Cardiac fibroblast (primary cell): ENCODE data around the gene PRR33.
A peak's percentile ranks its signal among the peaks of the same experiment; 100 is the strongest.

ENCODE experiments used
- DNase-seq, 2 donors: peaks; one replicate each; pipeline versions ENCODE4 v3.0.0 to v3.0.0-alpha.2; 2010; ENCODE audit warnings: low read depth in 2 of 2
- H3K4me3 ChIP-seq, 2 donors: replicated peaks in 1 of 2; 1 replicate in 1 of 2; 2 replicates in 1 of 2; pipeline ENCODE4 v1.5.1; 2011; ENCODE audit warnings: low read depth in 2 of 2, low read length in 2 of 2, mild to moderate bottlenecking in 2 of 2, moderate library complexity in 1 of 2
- CTCF ChIP-seq: IDR thresholded peaks from one replicate; pipeline ENCODE4 v1.5.1; 2011; ENCODE audit warnings: low read depth, mild to moderate bottlenecking, low read length, inconsistent platforms

The PRR33 gene

DNA sequence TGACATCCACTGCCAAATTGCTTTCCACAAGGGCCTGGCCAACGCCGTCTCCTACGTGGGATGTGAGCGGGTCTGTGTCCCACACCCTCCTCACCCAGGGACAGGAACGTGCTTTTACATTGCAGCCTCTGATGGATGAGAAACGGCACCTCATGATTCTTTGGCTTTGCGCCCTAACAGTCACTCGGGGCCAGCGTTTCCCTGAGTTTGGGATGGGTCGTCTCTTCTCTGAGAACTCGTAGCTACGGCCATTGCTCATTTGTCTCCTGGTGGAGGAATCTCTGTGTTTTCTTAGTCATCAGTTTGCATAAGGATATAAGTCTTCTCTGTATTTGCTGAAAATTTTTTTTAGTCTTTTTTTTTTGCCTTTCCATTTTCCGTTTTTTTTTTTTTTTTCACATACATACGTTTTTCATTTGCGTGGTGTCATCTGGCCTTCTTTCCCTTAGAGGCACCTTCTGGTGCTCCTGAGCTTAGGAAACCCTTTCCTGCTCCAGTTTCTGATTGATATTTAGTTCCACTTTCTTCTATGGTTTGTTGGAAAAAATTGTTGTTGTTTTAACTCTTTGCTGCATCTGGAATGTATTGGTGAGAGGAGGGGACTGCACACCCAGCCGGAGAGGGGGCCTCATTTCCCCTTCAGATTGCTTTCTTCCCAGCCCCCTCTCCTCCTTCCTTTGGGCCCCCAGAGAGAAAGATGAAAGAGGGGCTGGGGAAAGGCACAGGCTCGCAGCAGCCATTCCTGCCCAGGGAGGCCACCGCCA is 39.8 kb upstream of the PRR33 start:
- DNase-seq = peak; percentile 66 to 89

GRCh38 chr11:1930462-1930830 is 38.8 kb upstream of the PRR33 start:
- DNase-seq = peak in 1 of 2 donors; percentile 44
- TF ChIP-seq CTCF = no peak
- H3K4me3 ChIP-seq = no peak overlapping the region

More for the DNA sequence above, 39.8 kb upstream of the PRR33 start:
- peak; percentile 1 for TF ChIP-seq CTCF
- no peak overlapping the region for H3K4me3 ChIP-seq

DNA sequence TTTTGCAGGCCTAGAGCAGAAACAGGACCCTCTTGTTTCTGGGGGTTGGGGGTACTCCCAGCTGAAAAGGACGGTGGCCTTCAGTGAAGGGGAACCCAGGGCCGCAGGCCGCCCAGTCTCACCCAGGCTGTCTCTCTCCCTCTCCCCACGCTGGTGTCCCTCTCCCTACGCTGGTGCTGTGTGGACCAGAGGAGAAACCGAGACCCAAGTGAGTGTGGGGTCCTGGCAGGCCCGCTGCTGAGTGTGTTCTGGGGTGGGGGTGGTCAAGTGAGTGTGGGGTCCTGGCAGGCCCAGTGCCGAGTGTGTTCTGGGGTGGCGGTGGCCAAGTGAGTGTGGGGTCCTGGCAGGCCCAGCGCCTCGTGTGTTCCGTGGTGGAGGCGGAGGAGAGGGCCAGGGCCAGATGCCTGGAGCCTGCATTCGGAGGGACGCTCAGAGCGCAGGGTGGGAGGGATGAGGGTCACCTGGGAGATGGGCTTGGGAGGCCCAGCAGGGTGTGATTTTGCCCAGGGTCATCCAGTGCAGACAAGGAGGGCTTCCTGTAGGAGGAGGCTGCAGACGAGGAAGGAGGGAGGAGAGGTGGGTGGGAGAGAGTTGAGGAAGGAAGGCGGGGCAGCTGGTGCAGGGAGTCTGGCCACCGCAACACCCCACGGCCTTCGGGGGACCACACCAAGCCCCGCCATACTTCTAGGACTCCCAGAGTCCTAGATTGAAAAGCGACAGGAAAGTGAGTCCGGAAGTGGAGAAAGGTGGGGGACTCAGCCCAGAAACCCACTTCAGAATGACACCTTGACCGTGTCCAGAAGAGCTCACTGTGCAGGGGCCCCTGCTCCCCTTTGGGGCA is 38.1 kb upstream of the PRR33 start:
- TF ChIP-seq CTCF = no peak
- H3K4me3 ChIP-seq = no peak overlapping the region
- DNase-seq = no peak

- TF ChIP-seq CTCF = no peak
These were observed 37.3 kb upstream of the PRR33 start for GRCh38 chr11:1928891-1929541.

GRCh38 chr11:1928470-1928890 is 36.8 kb upstream of the PRR33 start:
- DNase-seq = no peak
- no peak overlapping the region for H3K4me3 ChIP-seq
- TF ChIP-seq CTCF = no peak

More at GRCh38 chr11:1928891-1929541, 37.3 kb upstream of the PRR33 start:
- no peak for DNase-seq
- H3K4me3 ChIP-seq = no peak overlapping the region

DNA sequence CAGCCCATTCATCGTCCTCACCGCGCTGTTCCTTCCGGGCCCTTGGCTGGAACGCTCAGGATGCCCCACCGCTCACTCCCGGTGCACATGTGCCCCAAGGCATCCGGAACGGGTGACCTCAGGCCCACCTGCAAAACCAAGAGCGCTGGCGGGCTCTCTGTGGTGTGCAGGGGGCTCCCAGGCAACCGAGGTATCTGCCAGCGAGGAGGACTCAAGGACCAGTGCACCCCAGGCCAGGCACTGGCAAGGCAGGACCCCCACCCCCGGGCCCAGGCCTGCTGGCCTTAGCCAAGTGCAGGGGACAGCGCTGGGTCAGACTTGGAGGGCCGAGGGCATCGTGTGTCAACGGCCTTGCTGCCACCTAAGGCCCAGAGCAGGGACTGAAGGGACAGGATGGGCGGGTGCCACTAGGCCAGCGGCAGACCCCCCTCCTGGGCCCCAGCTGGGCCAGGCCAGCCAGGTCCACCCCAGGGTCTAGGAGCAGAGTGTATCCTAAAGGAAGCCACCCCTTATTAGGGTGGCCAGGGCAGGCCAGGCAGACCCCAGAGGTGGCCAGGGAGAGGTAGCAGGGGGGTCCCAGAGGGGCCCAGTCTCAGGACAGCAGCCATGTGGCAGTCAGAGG is 36.3 kb upstream of the PRR33 start:
- no peak overlapping the region for H3K4me3 ChIP-seq
- no peak for DNase-seq
- TF ChIP-seq CTCF = no peak
